Measurements from ENCODE around the gene PFKFB3. TPM values are rescaled to one million over a fixed set of nuclear protein-coding genes. Genes with fewer than 3 reads are reported as not detected.

PFKFB3 gene
- total and polyA plus RNA-seq, 12 donors = 8.4 to 72.4 (median 29.5) TPM

GRCh38 chr10:6250745-6251144, 48.0 kb downstream of the PFKFB3 start:
- no peak for DNase-seq
- WGBS, 4 donors = 81 to 89% (median 88%) methylated on average over 6 of the region's 6 CpGs
- H3K4me3 ChIP-seq = no peak overlapping the region
- H3K9me3 ChIP-seq (replicated peaks in 1 of 3) = no peaks in the 10 kb centered on the region
- H3K36me3 ChIP-seq (replicated peaks in 1 of 2) = no peaks in the 10 kb centered on the region
- intact Hi-C loops (cut with DNase I) = no loop called here
- H3K4me1 ChIP-seq (replicated peaks in 1 of 2) = no peaks in the 10 kb centered on the region
- H3K27ac ChIP-seq = no peak overlapping the region
- no peak for TF ChIP-seq POLR2A (IDR thresholded peaks at IDR 0.05)
- no peaks in the 10 kb centered on the region for H3K27me3 ChIP-seq

DNA sequence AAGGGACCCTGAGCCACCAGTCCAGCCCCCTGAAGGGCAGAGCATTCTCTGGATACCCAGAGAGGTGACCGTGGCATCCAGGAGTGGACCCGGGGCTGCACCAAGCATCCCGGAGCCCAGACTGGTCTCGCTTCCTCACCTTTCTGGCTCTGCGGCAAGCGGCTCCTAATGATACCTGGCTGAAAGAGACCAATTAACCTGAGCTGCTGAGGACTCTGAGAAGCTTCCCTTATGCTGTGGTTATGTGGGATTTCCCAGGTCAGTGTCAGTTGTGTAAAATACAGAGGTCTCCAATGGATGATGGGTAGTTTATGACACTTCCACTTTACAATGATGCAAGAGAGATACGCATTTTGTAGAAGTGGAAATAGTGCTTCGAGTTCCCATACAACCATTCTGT, 51.5 kb downstream of the PFKFB3 start:
- Histone ChIP-seq H3K4me1 (replicated peaks in 1 of 2) (no peaks in the 10 kb centered on the region), H3K27ac (no peak overlapping the region), H3K27me3 (no peaks in the 10 kb centered on the region), H3K36me3 (replicated peaks in 1 of 2) (no peaks in the 10 kb centered on the region), H3K9me3 (replicated peaks in 1 of 3) (no peaks in the 10 kb centered on the region), H3K4me3 (no peak overlapping the region)
- intact Hi-C loops (cut with DNase I) = no loop called here
- no peak for TF ChIP-seq POLR2A (IDR thresholded peaks at IDR 0.05)
- TF ChIP-seq, protein P1, sequence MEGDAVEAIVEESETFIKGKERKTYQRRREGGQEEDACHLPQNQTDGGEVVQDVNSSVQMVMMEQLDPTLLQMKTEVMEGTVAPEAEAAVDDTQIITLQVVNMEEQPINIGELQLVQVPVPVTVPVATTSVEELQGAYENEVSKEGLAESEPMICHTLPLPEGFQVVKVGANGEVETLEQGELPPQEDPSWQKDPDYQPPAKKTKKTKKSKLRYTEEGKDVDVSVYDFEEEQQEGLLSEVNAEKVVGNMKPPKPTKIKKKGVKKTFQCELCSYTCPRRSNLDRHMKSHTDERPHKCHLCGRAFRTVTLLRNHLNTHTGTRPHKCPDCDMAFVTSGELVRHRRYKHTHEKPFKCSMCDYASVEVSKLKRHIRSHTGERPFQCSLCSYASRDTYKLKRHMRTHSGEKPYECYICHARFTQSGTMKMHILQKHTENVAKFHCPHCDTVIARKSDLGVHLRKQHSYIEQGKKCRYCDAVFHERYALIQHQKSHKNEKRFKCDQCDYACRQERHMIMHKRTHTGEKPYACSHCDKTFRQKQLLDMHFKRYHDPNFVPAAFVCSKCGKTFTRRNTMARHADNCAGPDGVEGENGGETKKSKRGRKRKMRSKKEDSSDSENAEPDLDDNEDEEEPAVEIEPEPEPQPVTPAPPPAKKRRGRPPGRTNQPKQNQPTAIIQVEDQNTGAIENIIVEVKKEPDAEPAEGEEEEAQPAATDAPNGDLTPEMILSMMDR (IDR thresholded peaks at IDR 0.05) = no peak
- no peak for DNase-seq
- 87 to 96% (median 92%) methylated on average over 7 to 8 of the region's 8 CpGs for WGBS, 4 donors

- Histone ChIP-seq H3K4me1 (replicated peaks in 1 of 2) (no peaks in the 10 kb centered on the region), H3K9me3 (replicated peaks in 1 of 3) (no peaks in the 10 kb centered on the region), H3K27ac (no peak overlapping the region), H3K4me3 (no peak overlapping the region), H3K36me3 (replicated peaks in 1 of 2) (no peaks in the 10 kb centered on the region), H3K27me3 (no peaks in the 10 kb centered on the region)
- WGBS, 4 donors = 78 to 89% (median 87%) methylated on average over 8 to 19 of the region's 19 CpGs
- no peak for DNase-seq
- intact Hi-C loops (cut with DNase I) = no loop called here
- TF ChIP-seq, protein P1 (IDR thresholded peaks at IDR 0.05) = no peak
- TF ChIP-seq POLR2A (IDR thresholded peaks at IDR 0.05) = no peak
These were observed 52.9 kb downstream of the PFKFB3 start for GRCh38 chr10:6255548-6256061.

GRCh38 chr10:6256439-6256838, 53.7 kb downstream of the PFKFB3 start:
- intact Hi-C loops (cut with DNase I) = no loop called here
- Histone ChIP-seq H3K9me3 (replicated peaks in 1 of 3) (no peaks in the 10 kb centered on the region), H3K4me1 (replicated peaks in 1 of 2) (no peaks in the 10 kb centered on the region), H3K27me3 (no peaks in the 10 kb centered on the region), H3K4me3 (no peak overlapping the region), H3K27ac (no peak overlapping the region), H3K36me3 (replicated peaks in 1 of 2) (no peaks in the 10 kb centered on the region)
- DNase-seq = no peak
- TF ChIP-seq, protein P1 (IDR thresholded peaks at IDR 0.05) = no peak
- TF ChIP-seq POLR2A (IDR thresholded peaks at IDR 0.05) = no peak
- 84 to 94% (median 87%) methylated on average over 8 of the region's 8 CpGs for WGBS, 4 donors

- Histone ChIP-seq H3K27ac (no peak overlapping the region), H3K27me3 (no peaks in the 10 kb centered on the region), H3K9me3 (replicated peaks in 1 of 3) (no peaks in the 10 kb centered on the region), H3K4me1 (replicated peaks in 1 of 2) (no peaks in the 10 kb centered on the region), H3K4me3 (no peak overlapping the region), H3K36me3 (replicated peaks in 1 of 2) (no peaks in the 10 kb centered on the region)
- TF ChIP-seq POLR2A (IDR thresholded peaks at IDR 0.05) = no peak
- TF ChIP-seq, protein P1 (IDR thresholded peaks at IDR 0.05) = no peak
- DNase-seq = no peak
- intact Hi-C loops (cut with DNase I) = no loop called here
These were observed 56.4 kb downstream of the PFKFB3 start for GRCh38 chr10:6259153-6259552.

Measured in adrenal gland (tissue), 12 donors.